Measurements from ENCODE around the gene SENP1.

DNA sequence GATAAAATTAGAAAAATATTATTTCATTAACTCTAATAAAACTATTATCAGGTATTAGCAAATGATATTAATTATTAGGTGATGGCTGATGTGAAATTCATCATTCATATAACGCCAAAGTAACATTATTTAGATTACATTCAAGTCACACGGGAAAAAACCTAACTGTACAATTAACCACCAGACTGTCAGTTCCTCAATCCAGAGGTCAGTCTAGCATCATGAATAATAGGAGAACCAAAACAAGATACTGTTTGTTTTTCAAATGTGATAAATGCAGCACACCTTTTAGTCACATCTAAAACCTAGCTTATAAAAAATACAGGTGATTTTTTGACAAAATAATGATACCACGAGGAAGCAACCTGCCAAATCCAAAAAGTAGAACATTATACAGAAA is 19.6 kb downstream of the SENP1 start:
- TF ChIP-seq POLR2A (IDR thresholded peaks at IDR 0.05): no peak
- TF ChIP-seq, protein P1, sequence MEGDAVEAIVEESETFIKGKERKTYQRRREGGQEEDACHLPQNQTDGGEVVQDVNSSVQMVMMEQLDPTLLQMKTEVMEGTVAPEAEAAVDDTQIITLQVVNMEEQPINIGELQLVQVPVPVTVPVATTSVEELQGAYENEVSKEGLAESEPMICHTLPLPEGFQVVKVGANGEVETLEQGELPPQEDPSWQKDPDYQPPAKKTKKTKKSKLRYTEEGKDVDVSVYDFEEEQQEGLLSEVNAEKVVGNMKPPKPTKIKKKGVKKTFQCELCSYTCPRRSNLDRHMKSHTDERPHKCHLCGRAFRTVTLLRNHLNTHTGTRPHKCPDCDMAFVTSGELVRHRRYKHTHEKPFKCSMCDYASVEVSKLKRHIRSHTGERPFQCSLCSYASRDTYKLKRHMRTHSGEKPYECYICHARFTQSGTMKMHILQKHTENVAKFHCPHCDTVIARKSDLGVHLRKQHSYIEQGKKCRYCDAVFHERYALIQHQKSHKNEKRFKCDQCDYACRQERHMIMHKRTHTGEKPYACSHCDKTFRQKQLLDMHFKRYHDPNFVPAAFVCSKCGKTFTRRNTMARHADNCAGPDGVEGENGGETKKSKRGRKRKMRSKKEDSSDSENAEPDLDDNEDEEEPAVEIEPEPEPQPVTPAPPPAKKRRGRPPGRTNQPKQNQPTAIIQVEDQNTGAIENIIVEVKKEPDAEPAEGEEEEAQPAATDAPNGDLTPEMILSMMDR (IDR thresholded peaks at IDR 0.05): no peak

Measured in Peyer's patch (tissue), 4 donors.